ENCODE data around the gene DAO.

Gene DAO

DNA sequence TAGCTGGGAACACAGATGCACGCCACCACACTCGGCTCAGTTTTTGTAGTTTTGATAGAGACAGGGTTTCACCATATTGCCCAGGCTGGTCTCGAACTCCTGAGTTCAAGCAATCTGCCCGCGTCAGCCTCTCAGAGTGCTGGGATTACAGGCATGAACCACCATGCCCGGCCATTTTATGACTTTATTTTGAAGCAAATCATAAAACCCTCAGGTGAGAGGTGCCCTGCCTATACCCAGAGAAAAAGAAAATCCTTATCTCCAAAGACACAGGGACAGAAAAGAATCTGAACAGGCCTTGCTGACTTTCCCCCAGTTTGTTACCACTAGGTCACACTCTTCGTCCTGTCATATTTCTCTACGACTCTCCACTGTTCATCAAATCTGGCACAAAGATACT, 48.8 kb downstream of the DAO start:
- no peak for DNase-seq

GRCh38 chr12:108930155-108930554, 50.3 kb downstream of the DAO start:
- DNase-seq: no peak

GRCh38 chr12:108930756-108931155, 50.9 kb downstream of the DAO start:
- no peak for DNase-seq

DNA sequence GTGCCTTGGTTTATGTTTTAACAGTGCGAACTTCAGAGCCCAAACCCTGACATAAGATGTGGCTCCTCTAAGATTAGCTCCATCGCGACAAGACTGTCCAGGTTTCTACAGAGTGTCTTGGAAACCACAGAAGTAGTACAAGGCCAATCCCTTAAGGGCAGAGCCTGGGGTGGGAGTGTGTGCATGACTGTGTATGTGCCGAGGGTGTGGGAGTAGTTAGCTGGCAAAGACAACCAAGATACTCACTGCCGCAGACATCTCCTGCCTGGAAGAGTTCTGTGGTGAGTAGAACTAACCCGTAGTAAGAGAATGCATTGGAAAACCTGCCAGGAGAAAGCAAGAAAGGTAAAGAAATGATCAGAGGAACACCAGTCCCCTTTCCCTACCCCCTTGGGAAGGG, 54.1 kb downstream of the DAO start:
- DNase-seq: no peak

- DNase-seq: no peak
These were observed 55.4 kb downstream of the DAO start for GRCh38 chr12:108935159-108935763.

DNA sequence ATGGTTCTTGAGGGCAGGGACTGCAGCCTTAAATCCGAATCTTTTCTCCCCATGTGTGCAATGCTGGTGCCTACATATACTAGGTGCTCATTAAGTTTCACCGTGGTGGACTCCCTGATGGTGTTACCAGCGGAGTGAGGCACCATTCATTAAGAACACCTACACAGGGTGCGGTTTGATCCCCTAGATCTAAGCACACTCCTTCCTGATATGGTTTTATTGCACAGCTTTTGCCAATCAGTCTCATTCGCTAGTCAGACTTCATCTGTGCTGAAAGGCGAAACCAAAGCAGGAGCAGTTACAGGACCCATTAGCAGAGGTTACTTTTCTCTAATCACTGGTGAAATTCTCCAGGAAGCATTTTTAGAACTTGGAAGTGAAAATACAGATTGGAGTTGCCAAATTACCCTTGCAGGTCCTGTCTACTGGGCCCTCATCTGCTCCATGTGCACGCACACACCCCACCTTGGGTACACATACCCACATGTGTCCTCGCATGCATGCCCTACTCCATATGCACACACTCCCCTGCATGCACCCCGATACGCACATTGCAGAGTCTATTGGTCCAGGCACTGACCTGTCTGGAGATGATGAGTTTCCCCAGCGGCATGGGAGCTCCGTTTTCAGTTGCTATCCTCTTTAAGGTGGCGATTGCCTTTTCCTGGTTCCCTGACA, 58.5 kb downstream of the DAO start:
- no peak for DNase-seq

DNA sequence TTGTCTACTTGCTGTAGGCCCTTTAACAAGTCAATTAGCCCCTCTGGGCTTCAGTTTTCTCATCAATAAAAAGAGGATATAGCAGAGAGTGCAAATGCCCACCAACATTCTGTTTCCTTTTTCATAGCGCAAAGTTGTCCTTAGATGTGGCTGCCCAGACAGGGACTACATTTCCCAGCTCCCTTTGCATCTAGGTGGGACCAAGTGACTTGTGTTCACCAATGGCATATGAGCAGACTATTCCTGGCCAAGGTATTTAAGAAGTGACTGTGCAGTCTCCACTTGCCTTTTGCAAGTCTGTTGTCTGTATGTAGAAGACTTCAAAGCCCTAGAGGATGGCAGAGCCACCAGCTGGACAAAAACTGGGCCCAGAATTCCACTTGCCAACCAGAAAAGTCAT, 59.7 kb downstream of the DAO start:
- no peak for DNase-seq

DNA sequence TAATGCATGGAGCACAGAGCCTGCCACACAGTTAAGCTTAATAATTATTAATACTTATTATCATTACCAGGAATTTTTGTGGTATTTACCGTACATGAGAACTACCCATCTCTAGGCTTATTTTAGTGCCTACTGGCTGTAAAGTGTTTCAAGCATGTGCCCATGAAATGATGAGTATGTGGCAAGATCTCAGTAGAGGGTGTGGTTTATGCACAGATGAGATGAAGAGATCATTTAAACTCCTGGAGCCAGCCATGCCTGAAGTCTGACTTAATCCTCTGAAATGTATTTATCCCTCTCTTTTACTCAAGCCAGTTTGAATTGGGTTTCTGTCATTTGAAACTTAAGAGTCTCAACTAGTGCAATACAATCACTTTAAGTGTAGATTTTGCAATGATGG, 60.2 kb downstream of the DAO start:
- DNase-seq: no peak

DNA sequence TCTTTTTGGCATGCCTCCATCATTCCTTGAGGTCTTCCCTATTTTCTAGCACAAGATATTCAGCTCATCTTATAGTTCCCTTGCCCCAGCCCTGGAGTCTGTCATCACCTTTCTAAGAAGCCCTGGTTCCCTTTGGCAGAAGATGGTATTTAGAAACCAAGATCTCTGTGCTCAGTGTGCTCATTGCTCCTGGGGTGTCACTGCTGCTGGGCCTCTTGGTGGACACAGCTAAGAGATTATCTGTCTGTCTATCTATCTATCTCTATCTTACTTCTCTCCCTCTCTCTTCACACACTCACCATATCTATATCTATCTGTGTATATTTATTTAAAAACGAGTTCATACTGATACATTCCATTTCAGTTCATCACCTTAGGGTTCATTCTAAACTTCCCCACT, 67.2 kb downstream of the DAO start:
- DNase-seq: no peak

- no peak for DNase-seq
These were observed 68.5 kb downstream of the DAO start for GRCh38 chr12:108948367-108948766.

DNA sequence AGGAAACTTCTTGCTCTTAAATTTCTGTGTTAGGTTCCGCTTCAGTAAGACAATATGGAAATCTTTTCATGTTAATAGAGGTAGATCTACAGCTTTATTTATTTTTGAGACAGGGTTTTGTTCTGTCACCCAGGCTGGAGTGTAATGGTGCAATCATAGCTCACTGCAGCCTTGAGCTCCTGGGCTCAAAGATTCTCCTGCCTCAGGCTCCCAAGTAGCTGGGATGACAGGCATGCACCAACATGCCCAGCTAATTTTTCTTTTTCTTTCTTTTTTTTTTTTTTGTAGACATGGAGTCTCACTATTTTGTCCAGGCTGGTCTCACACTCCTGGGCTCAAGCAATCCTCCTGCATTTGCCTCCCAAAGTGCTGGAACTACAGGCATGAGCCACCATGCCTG, 70.1 kb downstream of the DAO start:
- no peak for DNase-seq

All from femur (tissue), 1 donor.